Measurements from ENCODE around the gene P3H3.

DNA sequence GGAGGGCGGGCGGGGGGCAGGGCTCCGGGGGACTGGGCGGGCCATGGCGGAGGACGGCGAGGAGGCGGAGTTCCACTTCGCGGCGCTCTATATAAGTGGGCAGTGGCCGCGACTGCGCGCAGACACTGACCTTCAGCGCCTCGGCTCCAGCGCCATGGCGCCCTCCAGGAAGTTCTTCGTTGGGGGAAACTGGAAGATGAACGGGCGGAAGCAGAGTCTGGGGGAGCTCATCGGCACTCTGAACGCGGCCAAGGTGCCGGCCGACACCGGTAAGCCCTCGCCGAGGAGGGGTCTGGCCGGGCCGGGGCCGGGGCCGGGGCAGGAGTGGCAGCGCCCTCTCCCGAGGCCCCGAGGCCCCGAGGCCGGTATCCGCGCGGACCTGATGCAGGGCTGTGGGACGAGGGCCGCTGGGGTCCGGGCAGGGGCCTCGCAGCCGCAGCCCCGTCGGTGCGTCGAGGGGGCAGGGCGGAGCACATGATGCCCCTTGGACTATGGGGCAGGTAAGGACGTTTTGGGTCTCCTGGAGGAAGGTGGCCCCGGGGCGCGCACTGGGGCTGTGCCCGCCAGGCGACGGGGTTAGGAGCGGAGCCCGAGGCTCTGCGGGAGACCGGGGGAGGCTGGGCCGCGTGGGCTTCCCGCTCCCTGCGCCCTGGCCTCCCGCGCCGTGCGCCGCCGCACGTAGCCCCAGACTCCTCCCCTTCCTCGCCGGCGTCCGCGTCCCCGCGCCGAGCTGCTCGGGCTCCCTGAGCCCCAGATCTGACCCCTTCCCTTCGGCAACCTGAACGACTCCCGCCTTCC, 39.4 kb downstream of the P3H3 start, which contains the start of gene TPI1:
- peak; percentile 8 to 22 (median 17) for TF ChIP-seq CTCF (IDR thresholded peaks at IDR 0.05)
- peak in 1 of 2 donors; percentile 97 for TF ChIP-seq POLR2AphosphoS5 (IDR thresholded peaks at IDR 0.05; ENCODE audit: insufficient read depth in 1 of 2, low read depth in 1 of 2)
- peak in 1 of 2 donors; percentile 97 for TF ChIP-seq POLR2A (IDR thresholded peaks at IDR 0.05)
